GM21526 (cell line): ENCODE measurements around the gene ZNRD2.
A peak's percentile ranks its signal among the peaks of the same experiment; 100 is the strongest.

Experiments used
- ATAC-seq: cut with Tn5 transposase; IDR thresholded peaks from one replicate; pipeline ENCODE4 v1.9.1; 2021; ENCODE audit warnings: moderate library complexity; ENCODE audit not compliant: unreplicated experiment, low FRiP score

ZNRD2 gene

GRCh38 chr11:65537620-65538231 is 32.6 kb upstream of the ZNRD2 start:
- ATAC-seq: no peak

GRCh38 chr11:65538232-65538914 is 31.9 kb upstream of the ZNRD2 start:
- no peak for ATAC-seq

DNA sequence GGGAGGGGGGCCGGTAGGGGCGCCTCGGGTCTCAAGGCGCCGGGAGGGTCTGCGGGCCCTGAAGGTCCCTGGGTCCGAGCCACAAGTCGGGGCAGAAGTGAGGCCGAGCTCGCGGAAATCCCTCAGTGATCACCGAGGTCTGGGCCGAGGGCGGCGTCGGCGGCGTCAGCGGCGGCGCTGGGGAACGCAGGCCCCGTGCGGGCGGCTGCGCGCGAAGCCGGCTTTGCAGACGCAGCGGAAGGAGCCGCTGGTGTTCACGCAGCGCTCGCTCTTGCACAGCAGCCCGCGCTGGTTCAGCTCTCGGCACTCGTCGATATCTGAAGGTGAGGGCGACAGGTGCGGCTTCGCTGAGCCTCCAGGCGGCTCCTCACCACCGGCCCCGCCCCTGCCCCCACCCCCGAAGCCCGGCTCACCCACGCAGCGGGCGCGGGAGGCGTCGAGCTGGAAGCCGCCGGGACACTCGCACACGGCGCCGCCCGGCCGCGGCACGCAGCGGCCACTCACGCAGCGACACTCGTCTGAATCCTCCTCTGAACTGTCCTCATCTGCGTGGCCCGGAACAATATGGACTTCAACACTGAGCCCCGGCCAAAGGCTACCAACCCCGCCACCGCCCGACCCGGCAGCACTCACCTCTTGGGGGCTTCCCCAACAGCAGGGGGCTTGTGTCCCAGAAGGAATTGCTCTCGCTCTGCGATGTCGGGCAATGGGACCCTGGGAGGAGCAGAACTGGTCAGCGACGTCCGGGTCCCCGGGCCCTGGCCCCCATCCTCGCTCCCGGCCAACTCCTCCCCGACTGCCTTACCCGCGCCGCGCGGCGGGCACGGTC is 31.1 kb upstream of the ZNRD2 start:
- ATAC-seq: no peak

GRCh38 chr11:65539744-65540289 is 30.5 kb upstream of the ZNRD2 start:
- peak; percentile 37 for ATAC-seq

- ATAC-seq: peak; percentile 47
Measured at GRCh38 chr11:65540290-65541092, 29.8 kb upstream of the ZNRD2 start.

DNA sequence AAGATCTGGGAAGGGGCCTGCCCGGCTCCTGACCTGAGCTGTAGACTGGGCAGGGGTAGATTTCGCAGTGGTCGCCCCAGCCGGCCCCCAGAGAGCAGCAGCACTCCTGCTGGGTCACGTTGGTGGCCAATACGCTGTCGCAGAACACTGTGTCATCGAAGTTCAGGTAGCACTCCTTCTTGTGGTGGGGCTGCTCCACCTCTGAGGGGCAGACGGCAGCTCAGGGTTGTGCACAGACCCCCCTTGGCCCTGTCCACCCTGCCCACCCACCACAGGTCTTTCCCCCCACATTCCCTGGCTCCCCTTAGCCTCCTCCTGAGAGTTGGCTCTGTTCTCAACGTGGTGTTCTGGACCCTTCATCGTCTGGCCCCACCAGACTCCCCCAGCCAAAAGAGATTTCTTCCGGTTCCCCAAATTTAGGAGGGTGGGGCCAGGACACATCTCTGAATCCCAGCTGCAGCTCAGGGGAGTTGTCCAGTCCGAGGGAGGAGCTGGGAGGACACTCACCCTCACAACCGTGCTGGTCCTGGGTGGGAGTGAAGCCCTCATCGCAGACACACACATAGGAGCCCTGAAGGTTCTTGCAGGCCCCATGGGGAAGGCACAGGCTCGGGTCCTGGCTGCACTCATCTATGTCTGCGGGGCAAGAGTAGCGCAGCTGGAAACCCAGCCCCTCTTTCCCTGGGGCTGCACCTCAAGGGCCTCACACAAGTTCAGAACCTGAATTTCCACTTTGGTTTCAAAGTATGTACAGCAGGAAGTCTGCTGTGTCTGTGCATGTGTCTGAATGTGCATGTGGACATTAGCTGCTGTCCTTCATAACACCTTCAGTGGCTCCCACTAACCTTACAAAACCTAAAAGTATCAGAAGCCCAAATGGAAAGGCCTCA is 28.9 kb upstream of the ZNRD2 start:
- no peak for ATAC-seq

DNA sequence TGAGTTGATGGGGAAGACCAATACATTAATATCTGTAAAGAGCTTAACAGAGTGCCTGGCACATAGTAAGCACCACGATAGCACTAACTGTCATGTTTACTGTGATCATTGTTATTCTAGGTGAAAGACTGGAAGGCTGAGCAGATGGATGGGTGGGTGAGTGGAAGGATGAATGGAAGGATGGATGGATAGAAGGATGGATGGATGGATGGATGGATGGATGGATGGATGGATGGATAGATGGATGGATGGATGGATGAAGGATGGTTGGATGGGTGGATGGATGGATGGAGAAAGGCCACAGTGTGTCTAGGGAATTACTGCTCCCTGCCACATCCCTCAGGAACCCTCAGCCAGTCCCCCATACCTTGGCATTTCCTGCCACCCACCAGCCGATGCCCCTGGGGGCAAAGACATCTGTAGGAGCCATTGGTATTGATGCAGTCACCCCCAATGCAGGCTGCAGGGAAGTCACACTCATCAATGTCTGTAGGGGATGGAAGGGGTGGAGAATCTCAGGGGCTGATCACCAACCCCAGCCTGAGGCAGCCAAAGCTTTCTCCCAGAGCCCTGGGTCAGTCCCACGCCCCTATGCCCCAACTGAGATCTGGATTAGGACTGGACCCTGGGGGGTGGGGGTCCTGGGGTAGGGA is 27.4 kb upstream of the ZNRD2 start:
- no peak for ATAC-seq

GRCh38 chr11:65545853-65546216 is 24.4 kb upstream of the ZNRD2 start:
- ATAC-seq: no peak

GRCh38 chr11:65546217-65546958 is 23.9 kb upstream of the ZNRD2 start:
- peak; percentile 44 for ATAC-seq

DNA sequence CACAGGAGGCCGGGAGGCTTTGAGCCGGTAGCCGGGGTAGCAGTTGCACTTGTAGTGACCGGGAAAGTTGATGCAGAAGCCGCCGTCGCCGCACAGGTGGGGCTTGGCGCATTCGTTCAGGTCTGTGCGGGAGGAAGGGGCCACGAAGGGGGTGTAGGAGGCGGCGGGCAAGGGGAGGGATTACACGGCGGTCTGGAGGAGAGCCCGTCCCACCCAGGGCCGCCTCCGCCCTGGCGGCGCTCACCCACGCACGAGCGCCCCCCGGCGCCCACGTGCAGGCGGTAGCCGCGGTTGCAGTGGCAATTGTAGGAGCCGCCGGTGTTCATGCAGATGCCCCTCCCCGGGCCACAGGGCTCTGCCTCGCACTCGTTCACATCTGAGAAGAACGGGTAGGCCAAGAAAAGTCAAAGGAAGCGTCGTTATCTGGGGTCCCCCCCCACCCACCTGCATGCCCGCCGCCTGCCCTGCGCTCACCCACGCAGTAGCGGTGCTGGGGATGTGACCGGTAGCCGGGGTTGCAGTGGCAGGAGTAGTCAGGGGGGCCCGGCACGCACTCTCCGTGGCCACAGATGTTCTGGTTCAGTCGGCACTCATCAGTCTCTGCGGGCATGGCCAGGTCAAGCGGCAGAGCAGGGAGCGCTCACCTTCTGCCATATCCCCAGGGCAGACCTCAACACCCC is 22.7 kb upstream of the ZNRD2 start:
- no peak for ATAC-seq

GRCh38 chr11:65548395-65548794 is 21.9 kb upstream of the ZNRD2 start:
- ATAC-seq: no peak

- ATAC-seq: no peak
Measured at GRCh38 chr11:65549096-65549495, 21.2 kb upstream of the ZNRD2 start.

GRCh38 chr11:65551572-65552387 is 18.5 kb upstream of the ZNRD2 start:
- peak; percentile 68 for ATAC-seq

GRCh38 chr11:65552388-65552951 is 17.8 kb upstream of the ZNRD2 start:
- no peak for ATAC-seq

DNA sequence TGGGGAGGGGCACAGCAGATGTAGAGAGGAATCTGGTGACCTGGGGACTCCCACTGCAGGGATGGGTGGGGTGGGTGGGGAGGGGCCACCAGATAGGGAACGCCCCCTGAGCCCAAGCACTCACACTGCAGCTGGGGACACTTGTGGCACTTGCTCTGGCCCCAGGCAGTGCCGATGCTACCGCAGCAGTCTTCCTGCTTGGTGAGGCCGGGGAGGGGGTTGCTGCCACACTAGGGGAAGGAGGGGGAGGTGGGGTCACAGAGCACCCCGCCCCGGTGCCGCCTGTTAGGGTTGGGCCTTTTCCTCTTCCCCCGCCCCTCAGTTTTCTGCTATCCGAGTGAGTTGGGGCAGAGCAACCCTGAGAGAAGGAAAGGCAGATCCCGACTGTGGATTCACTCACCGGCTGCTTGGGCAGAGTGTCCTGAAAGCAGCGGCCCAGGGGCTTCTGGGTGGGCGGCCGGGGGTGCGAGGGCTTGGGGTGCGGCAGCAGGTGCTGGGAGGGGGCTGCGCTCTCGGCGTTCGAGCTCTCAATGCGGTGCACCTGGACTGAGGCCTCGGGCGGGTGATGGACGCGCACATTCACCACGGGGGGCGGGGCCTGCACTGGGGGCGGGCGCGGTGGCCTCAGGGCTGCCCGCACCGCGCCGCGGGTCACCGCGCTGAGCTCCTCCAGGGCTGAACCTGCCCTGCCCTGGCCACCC is 16.8 kb upstream of the ZNRD2 start:
- no peak for ATAC-seq
